Gastrocnemius medialis (tissue), 4 donors: Measurements from ENCODE around the gene AMFR. TPM values are rescaled to one million over a fixed set of nuclear protein-coding genes. Genes with fewer than 3 reads are reported as not detected.

Experiments
- ATAC-seq, 2 donors: fragments of 150-250 bp; one replicate each; pipeline ENCODE4 v1.9.1; 2016
- DNase-seq, 2 donors: peaks; one replicate each; pipeline ENCODE4 v3.0.0-alpha.2; 2019
- H3K27ac ChIP-seq, 4 donors: fragments of 200-600 bp; sonication (generic); 1 replicate in 1 of 4; 2 replicates in 3 of 4; pipeline ENCODE4 v1.5.1; 2016 to 2018; ENCODE audit warnings: mild to moderate bottlenecking in 2 of 4, moderate library complexity in 1 of 4
- H3K27me3 ChIP-seq, 3 donors: fragments of 200-600 bp; sonication (generic) in 2 of 3; 1 replicate in 1 of 3; 2 replicates in 2 of 3; pipeline versions ENCODE4 v1.5.1 to v1.6.0; 2016 to 2019; ENCODE audit warnings: mild to moderate bottlenecking in 1 of 3, moderate library complexity in 1 of 3
- H3K36me3 ChIP-seq, 2 donors: fragments of 200-600 bp; sonication (generic) in 1 of 2; one replicate each; pipeline ENCODE4 v1.5.1; 2017 to 2018
- H3K4me1 ChIP-seq, 2 donors: fragments of 200-600 bp; sonication (generic) in 1 of 2; one replicate each; pipeline ENCODE4 v1.5.1; 2016 to 2017; ENCODE audit warnings: mild to moderate bottlenecking in 2 of 2
- H3K4me3 ChIP-seq, 4 donors: fragments of 200-600 bp; sonication (generic) in 3 of 4; 1 replicate in 1 of 4; 2 replicates in 3 of 4; pipeline ENCODE4 v1.5.1; 2016 to 2019; ENCODE audit warnings: mild to moderate bottlenecking in 2 of 4
- H3K9me3 ChIP-seq, 3 donors: fragments of 200-600 bp; sonication (generic) in 2 of 3; 1 replicate in 1 of 3; 2 replicates in 2 of 3; pipeline ENCODE4 v1.5.1; 2016 to 2019
- CTCF ChIP-seq, 5 experiments: fragments of 450-650 bp in 3 of 5; fragments of 200-600 bp in 2 of 5; sonication (generic) in 2 of 5; IDR thresholded peaks in 4 of 5; conservative IDR thresholded peaks in 1 of 5; 1 replicate in 4 of 5; 2 replicates in 1 of 5; pipeline ENCODE4 v1.5.1; 2016 to 2019; ENCODE audit warnings: antibody characterized with exemption in 5 of 5, mild to moderate bottlenecking in 3 of 5, moderate library complexity in 3 of 5
- POLR2A ChIP-seq, 2 donors: fragments of 450-650 bp; IDR thresholded peaks; one replicate each; pipeline ENCODE4 v1.6.1; 2017; ENCODE audit warnings: antibody characterized with exemption in 2 of 2, mild to moderate bottlenecking in 2 of 2, moderate library complexity in 2 of 2
- in situ Hi-C, 4 donors: fragments of 200-750 bp; cut with MboI; loops; one replicate each; pipeline versions ENCODE4 v1.15.0 to v1.8.0; 2017; ENCODE audit warnings: low sequenced_read_pairs in 4 of 4
- intact Hi-C: fragments of 100-400 bp; cut with DNase I; formaldehyde crosslinking; loops from one replicate; pipeline ENCODE4 v1.15.1; 2023; ENCODE audit warnings: low total_unique reads
- total RNA-seq, 4 donors: library from RNA; depleted of rRNA; stranded (reverse); fragments of >200 nt; gene quantifications; one replicate each; pipeline versions ENCODE4 v1.1.0 to v1.2.3, GENCODE V29; 2016

AMFR gene
- total RNA-seq, 4 donors from 2014 or later, result 349 to 951 (median 571) TPM

GRCh38 chr16:56466344-56466743 is 41.0 kb upstream of the AMFR start:
- H3K4me3 ChIP-seq, result no peak overlapping the region
- no peaks in the 10 kb centered on the region for H3K9me3 ChIP-seq
- no peaks in the 10 kb centered on the region for H3K27me3 ChIP-seq
- H3K36me3 ChIP-seq, result peaks cover 4 to 94% of the 10 kb centered on the region in 2 donors
- intact Hi-C loops, result no loop called here
- in situ Hi-C loops, result no loop called here
- ATAC-seq (no peak), DNase-seq (no peak)
- TF ChIP-seq POLR2A (IDR thresholded peaks at IDR 0.05) (no peak), CTCF (IDR thresholded peaks at IDR 0.05 in 4 of 5, conservative IDR thresholded peaks at IDR 0.05 in 1 of 5) (no peak)
- no peak overlapping the region for H3K27ac ChIP-seq
- H3K4me1 ChIP-seq, result no peaks in the 10 kb centered on the region

GRCh38 chr16:56463153-56463552 is 37.8 kb upstream of the AMFR start:
- no peaks in the 10 kb centered on the region for H3K9me3 ChIP-seq
- in situ Hi-C loops (no loop called here), intact Hi-C loops (no loop called here)
- no peak overlapping the region for H3K4me3 ChIP-seq
- peak overlapping the region in 1 of 4 donors; percentile 11 for H3K27ac ChIP-seq
- peaks cover 7 to 94% of the 10 kb centered on the region in 2 donors for H3K36me3 ChIP-seq
- ATAC-seq (no peak), DNase-seq (no peak)
- no peak for TF ChIP-seq CTCF (IDR thresholded peaks at IDR 0.05 in 4 of 5, conservative IDR thresholded peaks at IDR 0.05 in 1 of 5)
- TF ChIP-seq POLR2A (IDR thresholded peaks at IDR 0.05), result no peak
- H3K4me1 ChIP-seq, result no peaks in the 10 kb centered on the region
- H3K27me3 ChIP-seq, result no peaks in the 10 kb centered on the region

GRCh38 chr16:56462064-56462796 is 36.9 kb upstream of the AMFR start:
- no peaks in the 10 kb centered on the region for H3K27me3 ChIP-seq
- H3K4me1 ChIP-seq, result no peaks in the 10 kb centered on the region
- TF ChIP-seq CTCF (IDR thresholded peaks at IDR 0.05 in 4 of 5, conservative IDR thresholded peaks at IDR 0.05 in 1 of 5), result no peak
- TF ChIP-seq POLR2A (IDR thresholded peaks at IDR 0.05), result no peak
- no peaks in the 10 kb centered on the region for H3K9me3 ChIP-seq
- DNase-seq (no peak), ATAC-seq (no peak)
- no peak overlapping the region for H3K4me3 ChIP-seq
- H3K27ac ChIP-seq, result peak overlapping the region in 1 of 4 donors; percentile 11
- H3K36me3 ChIP-seq, result peaks cover 4 to 93% of the 10 kb centered on the region in 2 donors
- in situ Hi-C loops (no loop called here), intact Hi-C loops (no loop called here)

DNA sequence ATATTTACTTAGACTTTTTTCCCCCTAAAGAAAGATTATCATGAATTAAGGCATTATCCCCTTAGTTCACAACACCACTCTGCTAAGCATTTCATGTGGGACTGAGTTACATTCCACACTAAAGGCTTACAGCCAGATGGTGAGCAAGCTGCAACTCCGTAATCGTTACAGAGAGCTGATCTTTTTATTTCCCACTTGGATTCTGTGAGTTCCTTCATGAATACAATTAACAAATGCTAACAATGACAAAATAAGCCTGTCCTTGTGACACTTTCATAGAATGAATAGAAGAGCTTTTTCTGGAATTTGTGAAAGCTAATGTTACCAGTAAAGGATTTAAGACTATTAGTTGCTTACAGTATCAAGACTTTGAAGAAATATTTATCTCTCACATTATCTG is 34.8 kb upstream of the AMFR start:
- Histone ChIP-seq H3K27ac (no peak overlapping the region), H3K9me3 (no peaks in the 10 kb centered on the region), H3K4me1 (no peaks in the 10 kb centered on the region), H3K27me3 (no peaks in the 10 kb centered on the region), H3K4me3 (no peak overlapping the region), H3K36me3 (peaks cover 4 to 93% of the 10 kb centered on the region in 2 donors)
- TF ChIP-seq POLR2A (IDR thresholded peaks at IDR 0.05), result no peak
- no peak for TF ChIP-seq CTCF (IDR thresholded peaks at IDR 0.05 in 4 of 5, conservative IDR thresholded peaks at IDR 0.05 in 1 of 5)
- ATAC-seq (no peak), DNase-seq (no peak)
- intact Hi-C loops, result no loop called here
- in situ Hi-C loops, result no loop called here
